Fibroblast of lung (primary cell): Measurements from ENCODE around the gene DTX1.

Experiments
- CTCF ChIP-seq, 2 donors: IDR thresholded peaks in 1 of 2; conservative IDR thresholded peaks in 1 of 2; 1 replicate in 1 of 2; 2 replicates in 1 of 2; pipeline ENCODE4 v1.5.1; 2011 to 2012; ENCODE audit warnings: low read length in 2 of 2, control low read depth in 1 of 2, inconsistent platforms in 1 of 2, low read depth in 1 of 2, mild to moderate bottlenecking in 1 of 2
- EZH2 ChIP-seq: IDR thresholded peaks from 2 replicates; pipeline ENCODE4 v1.5.1; 2012; ENCODE audit warnings: low read length, control low read depth, mild to moderate bottlenecking; ENCODE audit errors: missing control alignments

- TF ChIP-seq CTCF (conservative IDR thresholded peaks at IDR 0.05 in 1 of 2, IDR thresholded peaks at IDR 0.05 in 1 of 2; ENCODE audit: low read depth in 1 of 2, low read length in 2 of 2) (no peak), EZH2 (no peak)
Observed at GRCh38 chr12:113059071-113059595, 2.6 kb downstream of the DTX1 start.
